Motor neuron (in vitro differentiated cells): ENCODE data around the gene SELENOO. TPM values are rescaled to one million over a fixed set of nuclear protein-coding genes. Genes with fewer than 3 reads are reported as not detected.
A peak's percentile ranks its signal among the peaks of the same experiment; 100 is the strongest.
"Not testable (repeated sequence)": the region's sequence is repeated elsewhere in the genome, so short reads cannot be mapped to it uniquely, and the experiment has no call there.

Experiments used
- ATAC-seq, 8 experiments: fragments of 200-7000 bp; cut with Tn5 transposase; replicated peaks in 6 of 8; 2 replicates each; pipeline ENCODE4 v1.8.0; 2021; ENCODE audit warnings: mild to moderate bottlenecking in 8 of 8, moderate library complexity in 8 of 8
- H3K27ac ChIP-seq, 2 donors: fragments of 250-450 bp; sonication (Bioruptor Pico); 2 replicates each; pipeline ENCODE4 v1.9.0; 2021; ENCODE audit warnings: antibody characterized with exemption in 2 of 2, mild to moderate bottlenecking in 2 of 2, moderate library complexity in 1 of 2
- H3K4me1 ChIP-seq, 2 donors: fragments of 250-450 bp; sonication (Bioruptor Pico); replicated peaks in 1 of 2; 2 replicates each; pipeline ENCODE4 v1.6.1; 2021; ENCODE audit warnings: antibody characterized with exemption in 2 of 2, mild to moderate bottlenecking in 2 of 2, moderate library complexity in 1 of 2
- H3K4me3 ChIP-seq, 5 donors: fragments of 250-450 bp; sonication (Bioruptor Pico); 2 replicates each; pipeline ENCODE4 v1.9.0; 2021; ENCODE audit warnings: antibody characterized with exemption in 5 of 5, mild to moderate bottlenecking in 5 of 5, moderate library complexity in 4 of 5
- WGBS, 10 experiments: fragments of 450-650 bp; shearing (Covaris generic); methylation state at CpG; one replicate each; pipeline ENCODE4 v1.0.0; 2022; 5-methylcytosine and 5-hydroxymethylcytosine counted together
- in situ Hi-C, 9 experiments: fragments of 400-800 bp; cut with MboI; loops; one replicate each; pipeline ENCODE4 v1.15.0; 2021; ENCODE audit warnings: low sequenced_read_pairs in 9 of 9, low pct_unique_long_range_greater_than_20kb in 2 of 9; ENCODE audit not compliant: unreplicated experiment in 9 of 9
- total RNA-seq, 8 experiments: library from RNA; unstranded; fragments of 300-600 nt; gene quantifications; 2 replicates each; pipeline versions ENCODE4 v1.2.3 to v1.2.4, GENCODE V29; 2022

SELENOO gene
- total RNA-seq, 8 experiments from 2014 or later: 7.5 to 32.8 (median 11.2) TPM

GRCh38 chr22:50168490-50169180 is 32.2 kb upstream of the SELENOO start:
- WGBS, 10 experiments: 72 to 100% (median 100%) methylated on average over 1 to 3 of the region's 5 CpGs; no CpG with 5 or more reads in 2 of the 10 experiments
- in situ Hi-C loops, ATAC-seq, H3K4me1 ChIP-seq, H3K27ac ChIP-seq: not testable (repeated sequence)
- peak overlapping the region in 1 of 5 donors; percentile 76 for H3K4me3 ChIP-seq

GRCh38 chr22:50169181-50169759 is 31.5 kb upstream of the SELENOO start:
- Histone ChIP-seq H3K4me1 (peaks cover 4 to 6% of the 10 kb centered on the region in 2 donors), H3K4me3 (peak overlapping the region; percentile 43 to 81 (median 55)), H3K27ac (no peak overlapping the region)
- WGBS, 10 experiments: 0 to 80% (median 16%) methylated on average over 1 to 5 of the region's 36 CpGs; no CpG with 5 or more reads in 4 of the 10 experiments
- in situ Hi-C loops: no loop called here
- peak in 6 of 8 experiments; percentile 5 to 33 (median 22) for ATAC-seq

GRCh38 chr22:50169774-50170341 is 31.0 kb upstream of the SELENOO start:
- in situ Hi-C loops: no loop called here
- peak; percentile 40 to 75 (median 68) for ATAC-seq
- Histone ChIP-seq H3K4me3 (peak overlapping the region; percentile 43 to 81 (median 55)), H3K4me1 (peaks cover 4 to 6% of the 10 kb centered on the region in 2 donors), H3K27ac (peak overlapping the region in 1 of 2 donors; percentile 75)
- WGBS, 10 experiments: no CpG with 5 or more reads among the region's 70 CpGs

- H3K27ac ChIP-seq: peak within 1 kb of the TSS in 1 of 2 donors; percentile 75
- in situ Hi-C loops: no loop called here
- peak in 6 of 8 experiments; percentile 39 to 59 (median 55) for ATAC-seq
- 36 to 58% methylated on average over 6 to 7 of the region's 105 CpGs; no CpG with 5 or more reads in 8 of the 10 experiments for WGBS, 10 experiments
- H3K4me3 ChIP-seq: peak within 1 kb of the TSS; percentile 43 to 81 (median 55)
- peaks cover 4 to 6% of the 10 kb centered on the region in 2 donors for H3K4me1 ChIP-seq
These were observed 30.1 kb upstream of the SELENOO start, which contains the start of gene PANX2 for GRCh38 chr22:50170453-50171318. Gene PANX2, plus strand, starts transcription at chr22:50170731. Its CDS starts 0 bp downstream, at chr22:50170731.

- no peak overlapping the region for H3K27ac ChIP-seq
- H3K4me1 ChIP-seq: peaks cover 4 to 9% of the 10 kb centered on the region in 2 donors
- in situ Hi-C loops: no loop called here
- ATAC-seq: peak in 7 of 8 experiments; percentile 11 to 35 (median 21)
- 93 to 100% methylated on average over 2 to 8 of the region's 15 CpGs; no CpG with 5 or more reads in 8 of the 10 experiments for WGBS, 10 experiments
- H3K4me3 ChIP-seq: peak overlapping the region; percentile 43 to 81 (median 55)
These were observed 29.4 kb upstream of the SELENOO start for GRCh38 chr22:50171319-50171964.

GRCh38 chr22:50171965-50172421 is 28.8 kb upstream of the SELENOO start:
- ATAC-seq: peak in 1 of 8 experiments; percentile 15
- Histone ChIP-seq H3K4me1 (peaks cover 4 to 9% of the 10 kb centered on the region in 2 donors), H3K27ac (no peak overlapping the region), H3K4me3 (peak overlapping the region in 1 of 5 donors; percentile 76)
- 48 to 100% (median 81%) methylated on average over 1 to 5 of the region's 13 CpGs; no CpG with 5 or more reads in 3 of the 10 experiments for WGBS, 10 experiments
- in situ Hi-C loops: no loop called here

GRCh38 chr22:50173311-50173982 is 27.4 kb upstream of the SELENOO start:
- Histone ChIP-seq H3K4me3 (no peak overlapping the region), H3K27ac (no peak overlapping the region), H3K4me1 (peaks cover 4 to 9% of the 10 kb centered on the region in 2 donors)
- in situ Hi-C loops: no loop called here
- WGBS, 10 experiments: 35 to 100% (median 74%) methylated on average over 2 to 11 of the region's 26 CpGs; no CpG with 5 or more reads in 2 of the 10 experiments
- no peak for ATAC-seq

- in situ Hi-C loops: no loop called here
- Histone ChIP-seq H3K4me3 (no peak overlapping the region), H3K4me1 (peaks cover 4 to 9% of the 10 kb centered on the region in 2 donors), H3K27ac (no peak overlapping the region)
- WGBS, 10 experiments: no CpG with 5 or more reads among the region's 6 CpGs
- ATAC-seq: no peak
These were observed 26.8 kb upstream of the SELENOO start for GRCh38 chr22:50173983-50174355.

GRCh38 chr22:50174382-50175190 is 26.2 kb upstream of the SELENOO start:
- ATAC-seq: peak in 1 of 8 experiments; percentile 13
- H3K4me3 ChIP-seq: no peak overlapping the region
- H3K27ac ChIP-seq: no peak overlapping the region
- in situ Hi-C loops: loop anchor here in 2 of 9 experiments (25.0 kb wide), 1 partner anchor 237 kb away; no protein-coding TSS in a partner anchor
- 77% methylated on average over 4 of the region's 27 CpGs; no CpG with 5 or more reads in 9 of the 10 experiments for WGBS, 10 experiments
- peaks cover 4 to 9% of the 10 kb centered on the region in 2 donors for H3K4me1 ChIP-seq

- H3K4me1 ChIP-seq: peaks cover 4 to 9% of the 10 kb centered on the region in 2 donors
- H3K4me3 ChIP-seq: no peak overlapping the region
- in situ Hi-C loops: loop anchor here in 2 of 9 experiments (25.0 kb wide), 1 partner anchor 238 kb away; no protein-coding TSS in a partner anchor
- 40 to 100% (median 83%) methylated on average over 1 to 2 of the region's 6 CpGs; no CpG with 5 or more reads in 6 of the 10 experiments for WGBS, 10 experiments
- H3K27ac ChIP-seq: no peak overlapping the region
- no peak for ATAC-seq
These were observed 25.7 kb upstream of the SELENOO start for GRCh38 chr22:50175191-50175461.
